ENCODE data around the gene RNU7-1. TPM values are rescaled to one million over a fixed set of nuclear protein-coding genes. Genes with fewer than 3 reads are reported as not detected.

Gene RNU7-1
- total RNA-seq, 1 donor from 2014 or later: not detected

GRCh38 chr12:6938353-6939190, 5.0 kb upstream of the RNU7-1 start:
- Mint-ChIP-seq H3K36me3 (peaks cover 20% of the 10 kb centered on the region), H3K4me1 (peaks cover 33% of the 10 kb centered on the region)

GRCh38 chr12:6939191-6939540, 4.5 kb upstream of the RNU7-1 start:
- peak overlapping the region; percentile 89 for H3K27ac Mint-ChIP-seq
- peaks cover 32% of the 10 kb centered on the region for H3K4me1 Mint-ChIP-seq
- no peak for DNase-seq (ENCODE audit: low spot score in 2 of 2, unreplicated experiment in 2 of 2)
- no peak for TF ChIP-seq CTCF (IDR thresholded peaks at IDR 0.05; ENCODE audit: unreplicated experiment)
- peaks cover 16% of the 10 kb centered on the region for H3K36me3 Mint-ChIP-seq
- no peaks in the 10 kb centered on the region for H3K9me3 Mint-ChIP-seq
- no peaks in the 10 kb centered on the region for H3K27me3 Mint-ChIP-seq (ENCODE audit: low read depth)
- H3K4me3 Mint-ChIP-seq: peak overlapping the region; percentile 13

More at GRCh38 chr12:6938353-6939190, 5.0 kb upstream of the RNU7-1 start:
- peak; percentile 46 for TF ChIP-seq CTCF (IDR thresholded peaks at IDR 0.05; ENCODE audit: unreplicated experiment)
- Mint-ChIP-seq H3K4me3 (peak overlapping the region; percentile 73), H3K9me3 (no peaks in the 10 kb centered on the region), H3K27me3 (ENCODE audit: low read depth) (no peaks in the 10 kb centered on the region), H3K27ac (peak overlapping the region; percentile 95)
- DNase-seq (ENCODE audit: low spot score in 2 of 2, unreplicated experiment in 2 of 2): no peak

- Mint-ChIP-seq H3K27me3 (ENCODE audit: low read depth) (no peaks in the 10 kb centered on the region), H3K9me3 (no peaks in the 10 kb centered on the region), H3K27ac (peak overlapping the region; percentile 54), H3K36me3 (peaks cover 12% of the 10 kb centered on the region), H3K4me1 (peaks cover 46% of the 10 kb centered on the region), H3K4me3 (peak overlapping the region; percentile 2)
- no peak for DNase-seq (ENCODE audit: low spot score in 2 of 2, unreplicated experiment in 2 of 2)
- TF ChIP-seq CTCF (IDR thresholded peaks at IDR 0.05; ENCODE audit: unreplicated experiment): no peak
These were observed 2.3 kb upstream of the RNU7-1 start for GRCh38 chr12:6941267-6941666.

DNA sequence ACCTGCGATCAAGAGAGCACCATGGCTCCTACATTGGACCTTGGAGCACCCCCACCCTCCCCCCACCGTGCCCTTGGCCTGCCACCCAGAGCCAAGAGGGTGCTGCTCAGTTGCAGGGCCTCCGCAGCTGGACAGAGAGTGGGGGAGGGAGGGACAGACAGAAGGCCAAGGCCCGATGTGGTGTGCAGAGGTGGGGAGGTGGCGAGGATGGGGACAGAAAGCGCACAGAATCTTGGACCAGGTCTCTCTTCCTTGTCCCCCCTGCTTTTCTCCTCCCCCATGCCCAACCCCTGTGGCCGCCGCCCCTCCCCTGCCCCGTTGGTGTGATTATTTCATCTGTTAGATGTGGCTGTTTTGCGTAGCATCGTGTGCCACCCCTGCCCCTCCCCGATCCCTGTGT, 1.8 kb upstream of the RNU7-1 start:
- DNase-seq (ENCODE audit: low spot score in 2 of 2, unreplicated experiment in 2 of 2): no peak
- H3K27ac Mint-ChIP-seq: no peak overlapping the region
- no peak overlapping the region for H3K4me3 Mint-ChIP-seq
- peaks cover 49% of the 10 kb centered on the region for H3K4me1 Mint-ChIP-seq
- no peaks in the 10 kb centered on the region for H3K9me3 Mint-ChIP-seq
- H3K36me3 Mint-ChIP-seq: peaks cover 9% of the 10 kb centered on the region
- no peak for TF ChIP-seq CTCF (IDR thresholded peaks at IDR 0.05; ENCODE audit: unreplicated experiment)
- H3K27me3 Mint-ChIP-seq (ENCODE audit: low read depth): no peaks in the 10 kb centered on the region

- Mint-ChIP-seq H3K4me1 (peaks cover 52% of the 10 kb centered on the region), H3K27me3 (ENCODE audit: low read depth) (no peaks in the 10 kb centered on the region), H3K27ac (peak overlapping the region; percentile 86), H3K36me3 (peaks cover 9% of the 10 kb centered on the region), H3K9me3 (no peaks in the 10 kb centered on the region), H3K4me3 (no peak overlapping the region)
- DNase-seq (ENCODE audit: low spot score in 2 of 2, unreplicated experiment in 2 of 2): no peak
- no peak for TF ChIP-seq CTCF (IDR thresholded peaks at IDR 0.05; ENCODE audit: unreplicated experiment)
These were observed 1.3 kb upstream of the RNU7-1 start for GRCh38 chr12:6942331-6942665.
